KOPT-K1 (cell line): ENCODE results near the gene TIMM13.
"Not testable (repeated sequence)": the region's sequence is repeated elsewhere in the genome, so short reads cannot be mapped to it uniquely, and the experiment has no call there.

Experiments used
- H3K27ac ChIP-seq: fragments of 200-600 bp; sonication (generic); 2 replicates; pipeline ENCODE4 v1.5.1; 2016; ENCODE audit warnings: antibody characterized with exemption, mild to moderate bottlenecking, low read depth, low read length; ENCODE audit not compliant: poor library complexity, severe bottlenecking
- H3K36me3 ChIP-seq: fragments of 200-600 bp; sonication (generic); 2 replicates; pipeline ENCODE4 v1.5.1; 2017; ENCODE audit warnings: antibody characterized with exemption, mild to moderate bottlenecking, low read length, moderate library complexity; ENCODE audit not compliant: insufficient read depth
- H3K9me3 ChIP-seq: fragments of 200-600 bp; sonication (generic); 2 replicates; pipeline ENCODE4 v1.5.1; 2017; ENCODE audit warnings: antibody characterized with exemption, low read length, mild to moderate bottlenecking; ENCODE audit not compliant: insufficient read depth, poor library complexity, severe bottlenecking

TIMM13 gene

DNA sequence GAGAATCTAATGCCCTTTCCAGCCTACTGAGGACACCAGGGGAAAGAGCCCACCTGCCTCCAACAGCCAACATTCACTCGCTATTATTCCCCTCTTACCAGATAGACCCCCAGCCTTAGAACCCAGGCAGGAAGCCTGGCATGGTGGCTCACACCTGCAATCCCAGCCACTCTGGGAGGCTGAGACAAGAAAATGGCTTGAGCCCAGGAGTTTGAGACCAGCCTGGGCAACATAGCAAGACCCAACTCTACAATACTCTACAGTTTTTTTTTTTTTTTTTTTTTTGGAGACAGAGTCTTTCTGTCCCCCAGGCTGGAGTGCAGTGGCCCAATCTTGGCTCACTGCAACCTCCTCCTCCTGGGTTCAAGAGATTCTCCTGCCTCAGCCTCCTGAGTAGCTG, 32.9 kb upstream of the TIMM13 start:
- H3K9me3 ChIP-seq: no peaks in the 10 kb centered on the region
- H3K27ac ChIP-seq: no peak overlapping the region
- H3K36me3 ChIP-seq: no peaks in the 10 kb centered on the region

DNA sequence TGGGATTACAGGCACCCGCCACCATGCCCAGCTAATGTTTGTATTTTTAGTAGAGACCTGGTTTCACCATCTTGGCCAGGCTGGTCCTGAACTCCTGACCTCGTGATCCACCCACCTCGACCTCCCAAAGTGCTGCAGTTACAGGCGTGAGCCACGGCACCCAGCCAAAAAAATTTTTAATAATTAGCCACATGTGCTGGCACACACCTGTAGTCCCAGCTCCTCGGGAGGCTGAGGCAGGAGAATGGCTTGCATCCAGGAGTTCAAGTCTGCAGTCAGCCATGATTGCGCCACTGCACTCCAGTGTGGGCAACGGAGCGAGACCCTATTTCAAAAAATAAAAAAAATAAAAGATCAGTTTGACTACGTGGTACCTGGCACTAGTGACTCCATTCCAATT, 31.4 kb upstream of the TIMM13 start:
- H3K36me3 ChIP-seq, H3K9me3 ChIP-seq, H3K27ac ChIP-seq: not testable (repeated sequence)

DNA sequence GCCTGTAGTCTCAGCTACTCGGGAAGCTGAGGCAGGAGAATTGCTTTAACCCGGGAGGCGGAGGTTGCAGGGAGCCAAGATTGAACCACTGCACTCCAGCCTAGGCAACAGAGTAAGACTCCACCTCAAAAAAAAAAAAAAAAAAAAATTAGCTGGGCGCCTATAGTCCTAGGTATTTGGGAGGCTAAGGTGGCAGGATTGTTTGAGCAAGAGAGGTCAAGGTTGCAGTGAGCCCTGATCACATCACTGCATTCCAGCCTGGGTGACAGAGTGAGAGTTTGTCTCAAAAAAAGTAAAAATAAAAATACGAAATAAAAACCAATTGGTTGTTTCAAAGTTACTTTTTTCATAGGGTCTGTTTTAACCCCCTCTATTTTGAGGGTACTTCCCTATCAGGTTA, 30.7 kb upstream of the TIMM13 start:
- peaks cover 8% of the 10 kb centered on the region; the same call in 1 of the 2 replicates for H3K36me3 ChIP-seq
- H3K27ac ChIP-seq: no peak overlapping the region
- no peaks in the 10 kb centered on the region for H3K9me3 ChIP-seq

DNA sequence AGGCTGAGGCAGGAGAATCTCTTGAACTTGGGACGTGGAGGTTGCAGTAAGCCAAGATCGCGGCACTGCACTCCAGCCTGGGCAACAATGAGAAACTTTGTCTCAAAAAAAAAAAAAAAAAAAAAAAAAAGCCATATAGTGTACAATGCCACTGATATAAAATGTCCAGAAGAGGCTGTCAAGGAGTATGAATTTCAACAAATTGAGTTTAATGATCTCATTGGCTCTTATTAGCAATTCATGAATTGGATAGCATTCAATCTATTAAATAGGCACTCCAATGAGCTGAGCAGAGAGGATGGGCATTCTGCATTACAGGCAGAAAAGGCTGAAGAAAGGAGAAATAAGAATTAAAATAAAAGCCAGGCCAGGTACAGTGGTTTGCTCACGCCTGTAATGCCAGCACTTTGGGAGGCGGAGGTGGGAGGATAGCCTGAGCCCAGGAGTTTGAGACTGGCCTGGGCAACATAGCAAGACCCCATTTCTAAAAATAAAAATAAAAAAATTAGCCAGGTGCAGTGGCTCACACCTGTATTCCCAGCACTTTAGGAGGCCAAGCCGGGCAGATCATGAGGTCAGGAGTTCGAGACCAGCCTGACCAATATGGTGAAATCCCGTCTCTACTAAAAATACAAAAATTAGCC, 30.1 kb upstream of the TIMM13 start:
- H3K36me3 ChIP-seq: peaks cover 14% of the 10 kb centered on the region; the same call in 1 of the 2 replicates
- H3K9me3 ChIP-seq: no peaks in the 10 kb centered on the region
- H3K27ac ChIP-seq: peak overlapping the region; percentile 97

DNA sequence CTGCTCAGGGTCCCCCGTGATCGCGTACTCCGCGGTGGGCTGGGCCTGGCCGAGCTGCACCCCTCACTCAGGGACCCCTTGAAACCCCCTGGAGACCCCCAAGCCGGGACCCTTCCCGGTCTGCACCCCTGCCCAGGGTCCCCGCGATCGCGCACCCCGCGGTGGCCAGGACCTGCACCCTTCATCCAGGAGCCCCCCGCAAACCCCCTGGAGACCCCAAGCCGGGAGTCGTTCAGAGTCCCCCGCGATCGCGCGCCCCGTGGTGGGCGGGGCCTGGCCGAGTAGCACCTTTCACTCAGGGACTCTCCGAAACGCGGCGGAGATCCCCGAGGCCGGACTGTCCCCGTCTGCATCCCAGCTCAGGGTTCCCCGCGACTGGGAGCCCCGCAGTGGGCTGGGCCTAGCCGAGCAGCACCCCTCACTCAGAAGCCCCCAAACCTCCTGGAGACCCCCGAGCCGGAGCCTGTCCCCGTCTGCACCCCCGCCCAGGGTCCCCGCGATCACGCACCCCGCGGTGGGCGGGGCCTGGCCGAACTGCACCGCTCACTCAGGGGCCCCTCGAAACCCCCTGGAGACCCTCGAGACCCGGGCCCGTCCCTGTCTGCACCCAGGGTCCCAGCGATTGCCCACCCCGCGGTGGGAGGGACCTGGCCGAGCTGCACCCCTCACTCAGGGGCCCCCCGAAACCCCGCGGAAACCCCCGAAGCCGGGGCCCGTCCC, 28.6 kb upstream of the TIMM13 start:
- Histone ChIP-seq H3K36me3 (peaks cover 28% of the 10 kb centered on the region), H3K27ac (peak overlapping the region; percentile 97), H3K9me3 (no peaks in the 10 kb centered on the region)

DNA sequence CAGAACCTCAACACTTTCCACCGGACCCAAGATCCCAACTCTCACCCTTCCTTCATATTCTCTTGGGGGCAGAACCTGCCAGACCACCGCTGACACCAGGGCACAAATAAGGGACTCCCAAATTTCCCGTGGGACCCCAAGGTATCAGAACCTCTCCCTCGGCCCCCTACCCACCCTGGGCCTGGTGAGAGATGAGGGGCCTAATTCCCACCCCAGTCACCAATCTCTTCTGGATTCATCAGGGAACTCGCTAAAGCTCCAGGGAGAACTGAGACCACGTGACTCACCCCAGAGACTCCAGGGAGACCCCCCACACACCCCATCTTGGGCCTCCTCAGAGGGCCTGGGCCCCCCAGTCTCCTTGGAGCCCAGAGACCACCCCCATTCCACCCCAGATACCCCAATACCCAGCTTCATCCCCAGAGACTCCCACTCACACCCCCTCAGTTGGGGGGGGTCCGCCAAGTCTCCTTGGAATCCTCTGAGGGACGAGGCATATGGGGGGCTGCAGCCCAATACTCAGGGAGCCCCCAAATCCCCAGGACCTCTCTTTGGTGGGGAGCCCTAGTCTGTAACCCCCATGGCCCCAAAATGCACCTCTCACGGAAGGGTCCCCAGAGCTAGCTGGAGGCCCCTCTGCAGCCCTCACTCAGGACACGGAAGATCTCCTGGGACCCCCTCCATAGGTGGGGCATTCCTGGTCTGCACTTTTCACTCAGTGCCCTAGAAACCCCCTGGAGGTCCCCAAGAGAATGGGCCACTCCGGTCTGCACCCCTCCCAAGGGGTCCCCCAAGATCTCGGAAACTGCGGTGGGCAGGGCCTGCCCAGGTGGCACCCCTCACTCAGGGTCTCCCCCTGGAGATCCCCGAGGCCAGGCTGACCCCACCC, 27.8 kb upstream of the TIMM13 start:
- peaks cover 36% of the 10 kb centered on the region for H3K36me3 ChIP-seq
- H3K27ac ChIP-seq: peak overlapping the region; percentile 97

DNA sequence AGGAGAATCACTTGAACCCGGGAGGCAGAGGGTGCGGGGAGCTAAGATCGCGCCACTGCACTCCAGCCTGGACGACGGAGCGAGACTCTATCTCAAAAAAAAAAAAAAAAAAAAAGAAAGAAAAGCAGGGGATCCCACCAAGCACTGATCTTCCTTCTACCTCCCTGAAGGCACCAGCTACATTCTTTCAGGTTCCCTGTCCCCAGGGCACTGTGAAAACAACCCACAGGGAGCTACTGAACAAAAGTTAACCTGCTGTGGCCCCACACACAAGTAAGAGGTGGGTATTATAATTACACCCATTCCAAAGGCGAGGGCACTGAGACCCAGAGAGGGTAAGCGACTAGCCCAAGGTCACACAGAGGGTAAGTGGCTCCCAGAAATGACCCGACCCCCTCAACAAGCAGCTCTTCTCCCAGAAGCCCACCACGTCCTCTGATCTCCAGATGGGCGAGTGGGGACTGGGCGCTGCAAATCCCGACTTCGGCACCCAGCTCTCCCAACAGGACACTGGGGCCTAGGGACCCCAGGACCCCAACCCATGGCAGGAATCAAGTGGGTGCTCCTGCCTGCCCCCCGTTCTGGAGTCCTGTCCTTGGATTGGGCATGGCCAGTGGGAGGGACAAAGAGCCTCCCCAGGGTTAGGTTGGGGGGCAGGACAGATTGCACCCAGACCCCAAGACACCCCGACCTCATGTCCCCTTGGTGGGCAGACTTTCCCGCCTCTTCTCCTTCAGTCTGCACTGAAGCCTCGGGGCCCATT, 27.0 kb upstream of the TIMM13 start:
- no peak overlapping the region for H3K27ac ChIP-seq

More for the DNA sequence above, 27.8 kb upstream of the TIMM13 start:
- no peaks in the 10 kb centered on the region for H3K9me3 ChIP-seq

DNA sequence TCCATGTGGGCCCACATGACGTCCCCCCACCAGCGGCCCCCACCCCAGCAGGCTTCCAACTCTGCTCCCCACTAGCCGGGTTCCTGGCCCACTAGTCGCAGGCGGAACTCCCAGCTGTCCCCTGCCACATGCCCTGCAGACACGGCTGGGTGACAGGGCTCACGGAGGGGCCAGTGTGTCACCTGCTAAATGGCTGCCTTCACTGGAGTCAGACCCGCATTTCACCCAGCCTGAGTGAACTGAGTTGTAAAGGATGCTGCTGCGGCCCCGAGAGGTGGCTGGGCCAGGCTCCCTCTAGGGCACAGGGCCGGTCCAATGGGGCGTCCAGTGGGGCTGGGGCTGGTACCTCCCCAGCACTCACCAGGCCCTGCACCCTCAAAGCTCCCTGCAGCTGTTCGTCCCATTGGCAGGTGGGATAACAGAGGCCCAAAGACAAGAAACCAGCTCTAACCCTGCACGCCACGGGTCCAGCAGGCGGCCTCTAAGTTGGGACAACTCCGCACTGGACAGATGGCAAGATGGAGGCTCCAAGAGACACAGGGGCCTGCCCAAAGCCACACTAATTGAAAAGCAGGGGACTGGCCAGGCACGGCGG, 26.1 kb upstream of the TIMM13 start:
- Histone ChIP-seq H3K9me3 (no peaks in the 10 kb centered on the region), H3K27ac (no peak overlapping the region), H3K36me3 (peaks cover 50% of the 10 kb centered on the region)

More for the DNA sequence above, 27.0 kb upstream of the TIMM13 start:
- H3K9me3 ChIP-seq: no peaks in the 10 kb centered on the region
- peaks cover 41% of the 10 kb centered on the region for H3K36me3 ChIP-seq

DNA sequence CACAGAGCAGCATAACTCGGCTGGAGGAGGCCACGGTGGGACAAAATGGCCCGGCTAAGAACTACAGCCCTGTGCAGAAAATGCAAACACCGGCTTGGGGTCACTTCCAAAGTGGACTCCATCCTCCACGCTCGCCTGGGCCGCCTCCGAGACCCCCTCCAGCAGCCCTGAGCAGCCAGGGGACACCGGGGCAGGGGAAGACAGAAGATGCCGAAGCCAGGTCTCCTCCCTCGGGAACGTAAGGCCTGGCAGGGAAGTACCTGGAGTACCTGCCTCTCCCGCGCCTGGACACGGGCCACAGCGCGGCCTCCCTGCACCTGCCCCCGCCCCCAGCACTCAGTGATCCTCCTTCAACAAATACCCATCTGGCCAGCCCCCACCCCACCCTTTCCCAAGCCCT, 24.4 kb upstream of the TIMM13 start:
- Histone ChIP-seq H3K36me3 (peaks cover 63% of the 10 kb centered on the region), H3K9me3 (no peaks in the 10 kb centered on the region)

DNA sequence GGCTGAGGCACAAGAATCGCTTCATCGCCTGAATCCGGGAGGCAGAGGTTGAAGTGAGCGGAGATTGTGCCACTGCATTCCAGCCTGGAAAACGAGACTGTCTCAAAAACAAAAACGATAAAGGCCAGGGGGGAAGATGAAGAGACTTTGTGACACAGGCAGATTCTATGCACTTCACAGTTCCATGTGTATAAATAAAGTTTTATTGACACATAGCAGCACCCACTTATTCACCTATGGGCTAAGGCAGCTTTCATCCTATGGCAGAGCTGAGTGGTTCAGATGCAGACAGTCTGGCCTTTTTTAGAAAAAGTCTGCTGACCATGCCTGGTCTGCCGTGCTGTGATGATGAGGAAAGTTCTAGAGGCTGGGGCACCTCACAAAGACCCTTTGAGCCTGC, 23.8 kb upstream of the TIMM13 start:
- Histone ChIP-seq H3K36me3 (peaks cover 63% of the 10 kb centered on the region), H3K27ac (no peak overlapping the region), H3K9me3 (no peaks in the 10 kb centered on the region)

More for the DNA sequence above, 24.4 kb upstream of the TIMM13 start:
- no peak overlapping the region for H3K27ac ChIP-seq

DNA sequence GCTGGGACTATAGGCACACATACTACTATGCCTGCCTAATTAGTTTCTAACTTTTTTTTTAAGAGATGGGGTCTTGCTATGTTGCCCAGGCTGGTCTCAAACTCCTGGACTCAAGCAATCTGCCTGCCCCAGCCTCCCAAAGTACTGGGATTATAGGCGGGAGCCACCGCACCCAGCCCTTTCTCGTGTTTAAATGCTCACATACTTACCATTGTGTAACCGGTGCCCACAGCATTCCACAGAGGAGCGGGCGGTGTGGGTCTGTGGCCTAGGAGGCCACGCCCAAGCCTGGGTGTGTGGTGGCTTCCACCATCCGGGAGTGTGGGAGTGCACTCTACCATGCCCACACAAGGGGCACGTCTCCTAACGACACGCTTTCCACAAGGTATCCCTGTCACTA, 21.6 kb upstream of the TIMM13 start:
- Histone ChIP-seq H3K9me3 (no peaks in the 10 kb centered on the region), H3K36me3 (peaks cover 76% of the 10 kb centered on the region), H3K27ac (no peak overlapping the region)

DNA sequence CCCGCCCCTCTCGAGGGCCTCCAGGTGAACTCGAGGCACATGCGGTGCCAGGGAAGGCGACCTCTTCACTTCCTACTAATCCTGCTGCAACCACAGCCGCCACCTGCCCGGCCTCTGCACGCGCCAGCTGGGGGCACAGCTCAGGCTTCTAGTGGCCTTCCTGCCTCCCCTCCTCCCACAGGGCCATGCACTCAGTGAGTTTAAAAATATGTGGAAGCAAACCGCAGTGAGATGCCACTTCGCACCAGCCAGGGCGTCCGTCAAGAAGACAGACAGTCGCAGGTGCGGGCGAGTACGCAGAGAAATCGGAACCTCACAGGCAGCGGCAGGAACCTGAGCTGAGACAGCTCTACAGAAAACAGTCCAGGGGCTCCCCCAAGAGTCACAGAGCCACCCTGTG, 19.0 kb upstream of the TIMM13 start:
- H3K27ac ChIP-seq: peak overlapping the region; percentile 52
- peaks cover 78% of the 10 kb centered on the region for H3K36me3 ChIP-seq

DNA sequence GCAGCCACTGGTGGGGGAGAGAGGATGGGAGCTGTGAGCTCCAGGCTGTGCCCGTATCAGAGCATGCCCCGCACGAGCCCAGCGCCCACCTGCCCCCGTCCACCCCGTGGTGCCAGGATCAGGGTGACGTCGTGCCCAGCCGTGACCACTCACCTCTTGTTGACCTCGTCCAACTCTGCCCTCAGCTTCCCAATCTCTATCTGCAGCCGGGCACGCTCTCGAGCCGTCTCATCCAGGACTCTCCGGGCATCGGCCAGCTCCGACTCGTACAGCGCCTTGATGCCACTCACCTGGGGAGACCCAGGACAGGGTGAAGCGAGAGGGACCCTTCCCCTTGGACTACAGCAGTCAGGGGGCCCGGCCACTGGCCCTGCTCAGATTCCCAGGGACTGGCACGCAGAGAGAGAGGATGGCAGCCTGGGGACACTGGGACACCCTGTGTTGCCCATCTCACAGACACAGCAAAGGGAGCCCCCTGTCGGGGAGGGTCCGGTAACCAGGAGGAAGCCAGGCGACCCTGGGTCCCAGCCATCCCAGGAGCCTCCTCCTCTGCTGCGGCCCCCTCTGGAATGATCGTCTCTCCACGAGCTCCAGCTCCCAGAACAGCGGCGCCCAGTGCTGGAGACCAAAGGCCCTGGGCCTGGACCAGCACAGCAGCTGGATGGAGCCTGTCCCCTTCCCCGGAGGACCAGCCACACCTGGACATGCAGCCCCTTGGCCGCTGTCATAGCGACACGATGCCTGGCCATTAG, 17.0 kb upstream of the TIMM13 start:
- Histone ChIP-seq H3K27ac (no peak overlapping the region), H3K9me3 (no peaks in the 10 kb centered on the region), H3K36me3 (peaks cover 81% of the 10 kb centered on the region)

More for the DNA sequence above, 19.0 kb upstream of the TIMM13 start:
- no peaks in the 10 kb centered on the region for H3K9me3 ChIP-seq

DNA sequence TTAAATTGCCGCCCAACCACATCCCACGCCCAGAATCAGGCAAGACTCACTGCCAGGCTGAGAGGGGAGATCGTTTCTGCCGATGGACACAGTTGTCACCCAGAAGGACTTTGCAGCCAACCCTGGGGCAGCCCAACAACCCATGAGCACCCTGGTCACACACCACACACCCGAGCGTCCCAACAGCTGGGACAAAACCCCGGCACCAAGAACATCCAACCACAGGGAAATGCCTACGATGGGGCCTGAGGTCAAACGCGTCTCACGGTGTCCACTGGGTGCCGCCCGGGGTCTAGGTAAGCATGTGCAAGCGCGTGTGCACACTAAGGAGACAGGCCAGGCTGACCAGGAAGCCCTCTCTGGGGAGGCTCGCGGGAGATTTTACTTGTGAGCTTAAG, 16.4 kb upstream of the TIMM13 start:
- Histone ChIP-seq H3K9me3 (no peaks in the 10 kb centered on the region), H3K27ac (no peak overlapping the region), H3K36me3 (peaks cover 81% of the 10 kb centered on the region)
